Measurements from ENCODE around the gene HDAC4.

Gene HDAC4

DNA sequence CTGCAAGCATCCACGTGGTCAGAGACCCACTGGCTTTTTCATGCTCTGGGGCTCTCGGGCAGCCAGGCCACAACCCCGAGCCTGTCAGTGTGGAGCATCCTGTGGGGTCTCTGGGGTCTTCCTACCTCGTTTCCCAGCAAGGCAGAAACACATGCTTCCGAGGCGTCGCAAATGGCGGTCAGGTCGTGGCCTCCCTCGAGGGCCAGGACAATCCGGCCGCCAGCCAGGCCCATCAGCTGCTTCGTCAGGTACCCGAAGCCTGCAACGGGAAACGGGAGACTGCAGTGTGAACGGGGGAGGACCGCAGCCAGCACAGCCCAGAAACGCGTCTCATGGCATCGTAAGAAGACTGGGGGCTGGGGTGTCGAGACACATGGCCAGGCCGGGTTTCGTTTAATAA, 334.2 kb downstream of the HDAC4 start:
- TF ChIP-seq, protein P1, sequence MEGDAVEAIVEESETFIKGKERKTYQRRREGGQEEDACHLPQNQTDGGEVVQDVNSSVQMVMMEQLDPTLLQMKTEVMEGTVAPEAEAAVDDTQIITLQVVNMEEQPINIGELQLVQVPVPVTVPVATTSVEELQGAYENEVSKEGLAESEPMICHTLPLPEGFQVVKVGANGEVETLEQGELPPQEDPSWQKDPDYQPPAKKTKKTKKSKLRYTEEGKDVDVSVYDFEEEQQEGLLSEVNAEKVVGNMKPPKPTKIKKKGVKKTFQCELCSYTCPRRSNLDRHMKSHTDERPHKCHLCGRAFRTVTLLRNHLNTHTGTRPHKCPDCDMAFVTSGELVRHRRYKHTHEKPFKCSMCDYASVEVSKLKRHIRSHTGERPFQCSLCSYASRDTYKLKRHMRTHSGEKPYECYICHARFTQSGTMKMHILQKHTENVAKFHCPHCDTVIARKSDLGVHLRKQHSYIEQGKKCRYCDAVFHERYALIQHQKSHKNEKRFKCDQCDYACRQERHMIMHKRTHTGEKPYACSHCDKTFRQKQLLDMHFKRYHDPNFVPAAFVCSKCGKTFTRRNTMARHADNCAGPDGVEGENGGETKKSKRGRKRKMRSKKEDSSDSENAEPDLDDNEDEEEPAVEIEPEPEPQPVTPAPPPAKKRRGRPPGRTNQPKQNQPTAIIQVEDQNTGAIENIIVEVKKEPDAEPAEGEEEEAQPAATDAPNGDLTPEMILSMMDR (IDR thresholded peaks at IDR 0.05; ENCODE audit: insufficient read depth, low read depth, low read length, missing control alignments), result no peak
- no peak for DNase-seq (ENCODE audit: low read depth)
- no peak overlapping the region for H3K4me3 ChIP-seq (ENCODE audit: low read depth, low read length)

GRCh38 chr2:239065962-239066361, 334.9 kb downstream of the HDAC4 start:
- DNase-seq (ENCODE audit: low read depth), result no peak
- TF ChIP-seq, protein P1 (IDR thresholded peaks at IDR 0.05; ENCODE audit: insufficient read depth, low read depth, low read length, missing control alignments), result no peak
- H3K4me3 ChIP-seq (ENCODE audit: low read depth, low read length), result no peak overlapping the region

- TF ChIP-seq, protein P1 (IDR thresholded peaks at IDR 0.05; ENCODE audit: insufficient read depth, low read depth, low read length, missing control alignments), result no peak
- H3K4me3 ChIP-seq (ENCODE audit: low read depth, low read length), result no peak overlapping the region
- no peak for DNase-seq (ENCODE audit: low read depth)
Measured at GRCh38 chr2:239065537-239065936, 335.3 kb downstream of the HDAC4 start.

DNA sequence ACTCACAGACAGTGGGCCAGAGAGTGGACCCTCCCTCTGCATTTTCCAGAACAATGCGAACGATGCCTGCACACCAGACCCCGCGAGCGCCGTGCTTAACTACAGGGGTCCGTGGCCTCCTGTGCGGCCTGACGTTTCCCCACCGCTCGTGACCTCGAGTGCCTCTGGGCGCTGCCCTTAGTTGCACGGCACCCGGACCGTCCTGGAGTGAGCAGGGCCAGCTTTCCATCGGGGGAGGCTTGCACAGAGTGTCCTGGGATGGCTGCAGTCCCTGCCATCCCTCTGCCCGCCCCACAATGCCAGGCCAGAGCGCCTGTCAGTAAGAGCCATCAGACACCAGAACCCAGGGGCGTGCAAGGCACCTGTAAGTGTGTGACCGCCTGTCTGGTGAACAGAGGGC, 335.9 kb downstream of the HDAC4 start:
- no peak for DNase-seq (ENCODE audit: low read depth)
- TF ChIP-seq, protein P1 (IDR thresholded peaks at IDR 0.05; ENCODE audit: insufficient read depth, low read depth, low read length, missing control alignments), result no peak
- no peak overlapping the region for H3K4me3 ChIP-seq (ENCODE audit: low read depth, low read length)

GRCh38 chr2:239064253-239064652, 336.6 kb downstream of the HDAC4 start:
- no peak for DNase-seq (ENCODE audit: low read depth)
- TF ChIP-seq, protein P1 (IDR thresholded peaks at IDR 0.05; ENCODE audit: insufficient read depth, low read depth, low read length, missing control alignments), result no peak
- H3K4me3 ChIP-seq (ENCODE audit: low read depth, low read length), result no peak overlapping the region

DNA sequence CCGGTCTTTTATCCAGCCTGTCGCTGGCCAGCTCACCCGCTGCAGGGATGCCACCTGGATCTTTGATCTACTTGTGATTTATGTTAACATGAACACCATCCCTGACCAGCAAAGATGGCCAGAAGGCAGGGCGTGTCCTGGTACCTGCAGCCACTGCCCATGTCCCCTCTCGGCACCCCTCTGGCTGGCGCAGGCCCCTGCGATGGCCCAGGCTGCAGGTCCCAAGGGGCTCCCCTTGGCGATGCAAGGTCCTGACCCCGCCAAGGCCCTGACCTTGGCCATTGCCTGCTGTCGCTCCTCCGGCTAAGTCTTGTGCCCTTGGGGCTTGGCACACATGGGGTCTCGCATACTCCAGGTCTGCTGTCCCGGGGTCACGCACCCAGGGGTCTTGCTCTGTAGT, 338.1 kb downstream of the HDAC4 start:
- no peak overlapping the region for H3K4me3 ChIP-seq (ENCODE audit: low read depth, low read length)
- DNase-seq (ENCODE audit: low read depth), result no peak
- TF ChIP-seq, protein P1 (IDR thresholded peaks at IDR 0.05; ENCODE audit: insufficient read depth, low read depth, low read length, missing control alignments), result no peak

- DNase-seq (ENCODE audit: low read depth), result no peak
- no peak overlapping the region for H3K4me3 ChIP-seq (ENCODE audit: low read depth, low read length)
- TF ChIP-seq, protein P1 (IDR thresholded peaks at IDR 0.05; ENCODE audit: insufficient read depth, low read depth, low read length, missing control alignments), result no peak
Measured at GRCh38 chr2:239061824-239062570, 338.8 kb downstream of the HDAC4 start.

All from GM12865 (cell line).